ENCODE results near the gene TUBGCP6.

DNA sequence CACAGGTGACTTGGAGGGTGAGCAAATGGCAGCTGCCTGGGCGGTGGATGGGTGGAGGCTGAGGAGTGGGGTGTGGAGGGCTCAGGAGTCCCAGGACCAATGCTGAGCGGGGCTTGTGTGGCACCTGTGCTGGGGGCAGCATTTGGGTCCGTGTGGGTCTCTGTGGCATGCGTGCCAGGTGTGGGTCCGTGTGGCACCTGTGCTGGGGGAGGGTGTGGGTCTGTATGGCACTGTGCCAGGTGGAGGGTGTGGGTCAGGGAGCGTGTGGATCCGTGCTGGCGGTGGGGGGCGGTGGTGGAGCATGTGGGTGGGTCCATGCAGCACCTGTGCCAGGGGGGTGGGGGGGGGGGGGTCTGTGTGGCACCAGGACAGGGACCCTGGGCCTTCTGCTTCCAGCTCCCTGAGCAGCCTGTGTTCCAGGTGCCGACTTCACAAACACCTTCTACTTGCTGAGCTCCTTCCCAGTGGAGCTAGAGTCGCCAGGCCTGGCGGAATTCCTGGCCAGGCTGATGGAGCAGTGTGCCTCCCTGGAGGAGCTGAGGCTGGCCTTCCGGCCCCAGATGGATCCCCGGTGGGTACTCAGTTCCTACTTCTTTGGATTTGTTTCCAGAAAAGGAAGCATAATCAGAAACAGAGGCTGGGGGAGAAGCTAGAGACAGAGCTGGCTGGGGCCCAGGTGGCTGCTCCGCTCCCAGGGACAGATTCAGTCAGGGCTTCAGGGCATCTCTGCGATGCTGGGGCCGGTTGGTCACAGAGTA is 29.3 kb downstream of the TUBGCP6 start:
- no peak for TF ChIP-seq POLR2A (IDR thresholded peaks at IDR 0.05; ENCODE audit: low read depth, low read length)
- TF ChIP-seq TAF1 (IDR thresholded peaks at IDR 0.05; ENCODE audit: borderline replicate concordance, low read depth, low read length) = no peak
- no peak for TF ChIP-seq POLR2AphosphoS5 (IDR thresholded peaks at IDR 0.05; ENCODE audit: low read depth, low read length)

Data from GM12892 (cell line).